Left ventricle myocardium inferior (tissue), 1 donor: Measurements from ENCODE around the gene BRI3. TPM values are rescaled to one million over a fixed set of nuclear protein-coding genes. Genes with fewer than 3 reads are reported as not detected.
A peak's percentile ranks its signal among the peaks of the same experiment; 100 is the strongest.

Source experiments
- DNase-seq: peaks from one replicate; pipeline ENCODE4 v3.0.0-alpha.2; 2020
- H3K27ac ChIP-seq: fragments of 200-600 bp; replicated peaks from 2 replicates; pipeline ENCODE4 v1.8.0; 2021
- H3K27me3 ChIP-seq: fragments of 200-600 bp; 2 replicates; pipeline ENCODE4 v1.8.0; 2021; ENCODE audit warnings: low read depth
- H3K36me3 ChIP-seq: fragments of 200-600 bp; 2 replicates; pipeline ENCODE4 v1.8.0; 2021
- H3K4me1 ChIP-seq: fragments of 200-600 bp; 2 replicates; pipeline ENCODE4 v1.8.0; 2021
- H3K4me3 ChIP-seq: fragments of 200-600 bp; 2 replicates; pipeline ENCODE4 v1.8.0; 2021; ENCODE audit warnings: mild to moderate bottlenecking, moderate library complexity
- H3K9me3 ChIP-seq: fragments of 200-600 bp; replicated peaks from 2 replicates; pipeline ENCODE4 v1.8.0; 2021
- CTCF ChIP-seq: fragments of 200-600 bp; IDR thresholded peaks from 2 replicates; pipeline ENCODE4 v1.8.0; 2021; ENCODE audit warnings: antibody characterized with exemption, mild to moderate bottlenecking, borderline replicate concordance
- intact Hi-C: fragments of 100-400 bp; cut with micrococcal nuclease; formaldehyde crosslinking; loops from one replicate; pipeline ENCODE4 v1.11.0; 2022
- long read RNA-seq: library from polyadenylated mRNA; unstranded; transcript quantifications from one replicate; pipeline ENCODE4 v2.0.0, GENCODE V29; 2021
- total RNA-seq: library from RNA; stranded (reverse); fragmentation: NEBNext Ultra II Directional; extraction: Animal tissue kit (Norgen Biotek cat#: 25700); gene quantifications from one replicate; pipeline ENCODE4 v1.2.1, GENCODE V29; 2021
- donor health status: DM: no; HTN: yes; CAD: no; lungs with severe emphysema.

BRI3 gene
- total RNA-seq = 201 TPM
- long read RNA-seq, transcript BRI3-201 (3 exons, 780 nt) = major isoform, 29 of 32 reads
- long read RNA-seq, partial matches to known transcripts = 1 of 32 reads
- long read RNA-seq, other reads (novel, unspliced or antisense) = 1 of 32 reads

GRCh38 chr7:98280791-98281756, at the start of gene BRI3:
Gene BRI3, plus strand, starts transcription at chr7:98281686. Its CDS starts 110 bp downstream, at chr7:98281796.
- H3K9me3 ChIP-seq = no peaks in the 10 kb centered on the region
- intact Hi-C loops = no loop called here
- H3K4me1 ChIP-seq = peaks cover 62% of the 10 kb centered on the region
- no peak for TF ChIP-seq CTCF
- no peaks in the 10 kb centered on the region for H3K27me3 ChIP-seq
- peak within 1 kb of the TSS; percentile 98 for H3K27ac ChIP-seq
- DNase-seq = peak; percentile 96
- H3K36me3 ChIP-seq = no peaks in the 10 kb centered on the region
- peak within 1 kb of the TSS; percentile 89 for H3K4me3 ChIP-seq

- Histone ChIP-seq H3K9me3 (no peaks in the 10 kb centered on the region), H3K27ac (no peak overlapping the region), H3K36me3 (peaks cover 86% of the 10 kb centered on the region), H3K27me3 (no peaks in the 10 kb centered on the region), H3K4me3 (no peak overlapping the region), H3K4me1 (no peaks in the 10 kb centered on the region)
- no peak for TF ChIP-seq CTCF
- intact Hi-C loops = no loop called here
- DNase-seq = no peak
Observed at GRCh38 chr7:98232263-98232585, 49.3 kb upstream of the BRI3 start.

- no peak for TF ChIP-seq CTCF
- H3K36me3 ChIP-seq = peaks cover 86% of the 10 kb centered on the region
- H3K4me3 ChIP-seq = no peak overlapping the region
- H3K9me3 ChIP-seq = no peaks in the 10 kb centered on the region
- DNase-seq = no peak
- no peaks in the 10 kb centered on the region for H3K4me1 ChIP-seq
- intact Hi-C loops = no loop called here
- H3K27me3 ChIP-seq = no peaks in the 10 kb centered on the region
- H3K27ac ChIP-seq = no peak overlapping the region
Observed at GRCh38 chr7:98232799-98233198, 48.7 kb upstream of the BRI3 start.

DNA sequence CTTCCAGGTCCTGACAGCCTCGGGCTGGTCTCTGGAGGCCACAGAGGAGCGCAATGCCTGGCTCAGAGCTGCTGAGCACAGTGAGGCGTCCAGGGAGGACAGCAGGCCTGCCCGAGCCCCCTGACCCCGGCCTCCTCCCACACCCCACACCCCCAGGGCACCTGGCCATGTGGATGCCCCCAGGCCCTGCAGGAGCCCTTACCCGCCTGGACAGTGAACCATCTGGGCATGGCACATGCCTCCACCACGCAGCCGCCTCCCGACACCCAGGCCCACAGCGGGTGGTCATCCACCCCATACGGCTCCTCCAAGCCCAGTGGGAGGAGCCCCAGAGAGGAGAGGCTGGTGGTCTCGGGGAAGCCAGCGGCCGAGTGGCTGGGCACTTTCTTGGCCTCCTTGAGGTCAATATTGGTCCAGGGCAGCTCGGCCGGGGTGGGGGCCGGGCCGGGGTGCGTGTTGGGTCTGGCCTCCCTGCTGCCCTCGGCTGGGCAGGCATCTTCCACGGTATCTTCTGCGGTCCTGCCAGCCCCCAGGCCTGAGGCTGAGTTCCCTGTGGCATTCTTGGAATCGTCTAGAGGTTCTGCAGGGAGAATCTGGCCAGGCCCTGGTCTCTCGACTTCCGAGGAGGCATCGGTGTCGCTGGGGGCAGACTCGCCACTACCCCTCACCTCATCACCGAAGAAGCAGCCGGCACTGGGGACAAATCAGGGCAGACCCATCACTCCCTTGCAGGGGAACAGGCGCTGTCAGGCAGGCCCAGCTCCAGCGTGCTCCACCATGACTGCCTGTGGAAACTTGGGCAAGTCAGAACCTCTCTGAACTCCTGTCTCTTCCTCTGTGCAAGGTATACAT, 48.0 kb upstream of the BRI3 start:
- no peaks in the 10 kb centered on the region for H3K4me1 ChIP-seq
- H3K27ac ChIP-seq = no peak overlapping the region
- no peaks in the 10 kb centered on the region for H3K27me3 ChIP-seq
- DNase-seq = no peak
- TF ChIP-seq CTCF = no peak
- no peak overlapping the region for H3K4me3 ChIP-seq
- H3K36me3 ChIP-seq = peaks cover 86% of the 10 kb centered on the region
- intact Hi-C loops = no loop called here
- H3K9me3 ChIP-seq = no peaks in the 10 kb centered on the region

GRCh38 chr7:98234429-98235147, 46.9 kb upstream of the BRI3 start:
- TF ChIP-seq CTCF = no peak
- no peak overlapping the region for H3K4me3 ChIP-seq
- no peaks in the 10 kb centered on the region for H3K4me1 ChIP-seq
- peaks cover 87% of the 10 kb centered on the region for H3K36me3 ChIP-seq
- no peaks in the 10 kb centered on the region for H3K27me3 ChIP-seq
- no peak for DNase-seq
- H3K27ac ChIP-seq = no peak overlapping the region
- intact Hi-C loops = no loop called here
- H3K9me3 ChIP-seq = no peaks in the 10 kb centered on the region
